Stimulated activated CD4-positive, alpha-beta T cell treated with anti-CD3 and anti-CD28 coated beads, Interleukin-1b, Interleukin-23, amount 100 ng/mL, for 24 hours (primary cell): ENCODE measurements around the gene KIAA1549.
A peak's percentile ranks its signal among the peaks of the same experiment; 100 is the strongest.

Experiments used
- DNase-seq, 4 experiments: peaks; one replicate each; pipeline ENCODE4 v3.0.0-alpha.2; 2020; ENCODE audit warnings: low read depth in 4 of 4, low spot score in 1 of 4

Gene KIAA1549

DNA sequence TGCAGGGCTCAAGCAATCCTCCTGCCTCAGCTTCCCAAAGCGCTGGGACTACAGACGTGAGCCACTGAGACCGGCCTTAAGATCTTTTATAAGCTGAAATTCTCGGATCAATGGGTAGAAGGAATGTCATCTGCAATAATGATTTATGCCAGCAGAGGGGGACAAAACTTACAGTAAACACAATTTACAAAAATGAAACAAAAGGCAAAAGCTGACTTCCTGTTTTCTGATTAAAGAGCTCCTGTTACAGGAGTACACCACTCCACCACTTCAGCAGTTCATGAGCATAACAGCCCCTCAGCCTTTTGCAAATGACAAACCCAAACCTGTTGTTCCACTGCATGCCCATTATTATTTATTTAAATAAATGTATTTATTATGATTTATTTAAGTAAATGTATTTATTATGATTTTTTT, 94.7 kb downstream of the KIAA1549 start:
- DNase-seq = peak in 1 of 4 experiments; percentile 44

DNA sequence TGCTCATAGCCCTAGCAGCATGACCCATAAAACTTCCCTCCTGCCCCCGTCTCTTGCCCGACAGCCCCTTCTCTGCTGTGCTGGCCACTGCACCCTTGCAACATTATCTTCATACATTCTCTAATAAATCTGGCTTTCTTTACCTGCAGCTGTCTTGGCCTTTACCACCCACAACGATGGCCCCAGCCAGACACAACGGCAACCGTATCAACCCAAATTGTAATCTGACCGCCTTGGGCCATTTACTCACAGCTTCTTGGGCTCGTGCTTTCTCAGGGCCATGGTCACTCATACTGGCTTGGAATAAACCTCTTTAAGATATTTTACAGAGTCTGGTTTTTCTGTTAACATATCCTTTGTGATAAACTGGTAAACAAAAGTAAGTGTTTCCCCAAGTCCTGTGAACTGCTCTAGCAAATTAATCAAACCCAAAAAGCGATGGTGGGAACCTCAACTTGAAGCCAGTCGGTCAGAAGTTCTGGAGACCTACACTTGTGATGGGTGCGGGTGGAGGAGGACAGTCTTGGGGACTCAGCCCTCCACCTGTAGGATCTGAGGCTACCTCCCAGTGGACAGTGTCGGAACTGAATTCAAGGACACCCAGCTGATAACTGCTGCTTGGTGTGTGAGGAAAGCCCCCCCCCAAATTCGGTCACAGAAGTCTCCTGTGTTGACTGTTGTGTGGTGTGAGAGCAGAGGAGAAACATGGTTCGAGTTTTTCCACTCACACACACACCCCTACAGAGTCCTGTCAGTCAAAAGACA, 95.6 kb downstream of the KIAA1549 start:
- no peak for DNase-seq

DNA sequence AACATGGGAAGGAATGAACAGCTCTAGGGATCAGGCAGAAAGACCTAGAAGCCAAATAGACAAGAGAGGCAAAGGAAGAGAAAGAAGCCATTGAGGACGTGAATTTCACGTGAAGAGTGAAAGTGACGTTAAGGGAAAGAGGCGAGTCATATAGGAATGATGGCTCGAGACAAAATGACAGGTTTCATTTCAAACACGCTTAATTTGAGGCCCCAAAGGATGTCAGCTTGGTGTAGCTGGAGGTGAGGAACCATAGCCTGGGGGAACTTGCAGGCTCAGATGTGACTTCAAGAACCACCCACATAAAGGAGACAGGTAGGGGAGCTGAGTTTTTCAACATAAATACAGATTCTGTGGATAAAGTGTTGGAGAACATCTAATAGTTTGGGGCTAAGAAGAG, 98.9 kb downstream of the KIAA1549 start:
- no peak for DNase-seq

DNA sequence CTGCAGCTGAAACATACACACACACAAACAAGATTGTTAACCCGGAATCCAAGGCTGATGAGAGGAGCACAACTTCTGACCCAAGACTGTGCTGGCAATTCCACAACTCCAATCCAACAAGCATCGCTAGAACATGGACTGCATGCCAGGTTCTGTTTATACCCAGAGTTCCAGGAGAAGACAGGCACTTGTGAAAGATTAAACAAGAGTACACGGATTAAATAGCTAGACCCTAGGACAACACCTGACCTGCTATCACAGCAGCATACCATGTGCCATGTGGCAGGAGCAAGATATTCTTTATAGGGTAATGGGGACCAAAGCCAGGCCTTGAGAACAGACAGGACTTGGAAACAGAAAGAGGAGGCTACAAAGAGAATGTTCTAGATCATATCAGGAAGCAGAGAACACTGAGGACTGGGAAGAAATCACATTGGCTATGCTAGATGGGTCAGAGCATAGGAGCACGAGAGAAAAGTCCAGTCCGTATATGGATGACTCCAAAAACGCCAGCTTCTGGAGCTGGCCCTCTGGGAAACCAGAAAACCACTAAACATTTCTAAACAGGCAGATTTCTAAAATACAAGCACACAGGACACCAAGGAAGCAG, 99.5 kb downstream of the KIAA1549 start:
- no peak for DNase-seq

DNA sequence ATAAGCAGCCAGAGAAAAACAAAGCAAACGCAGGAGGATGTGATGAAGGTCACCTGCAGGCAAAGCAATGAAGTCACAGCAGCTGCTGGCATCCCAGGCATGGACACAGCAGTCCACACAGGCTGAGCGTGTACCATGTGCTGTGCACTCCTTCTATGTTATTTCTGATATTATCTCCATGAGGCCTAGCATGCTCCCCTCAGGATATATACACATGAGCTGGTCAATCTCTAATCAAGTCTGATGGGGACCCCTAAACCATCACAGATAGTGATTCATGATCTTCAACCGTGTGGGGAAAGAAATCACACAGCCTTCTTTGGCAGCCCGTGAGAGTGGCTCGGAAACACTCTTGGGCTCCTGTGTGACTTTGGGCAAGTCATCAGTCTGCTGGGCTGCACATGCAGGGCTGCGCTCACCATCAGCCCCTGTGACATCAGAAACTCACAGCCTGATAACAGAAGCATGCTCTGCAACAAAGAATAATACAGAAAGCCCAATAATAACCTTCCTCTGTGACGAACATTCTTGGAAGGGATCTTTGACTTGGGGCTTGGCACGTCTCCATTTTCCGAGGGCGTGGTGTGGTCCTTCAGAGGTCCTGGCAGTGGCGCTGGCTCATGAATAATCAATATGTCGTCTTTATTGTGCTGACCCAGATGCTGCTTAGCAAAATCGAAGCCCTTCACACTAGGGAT, 100.2 kb downstream of the KIAA1549 start:
- DNase-seq = no peak

DNA sequence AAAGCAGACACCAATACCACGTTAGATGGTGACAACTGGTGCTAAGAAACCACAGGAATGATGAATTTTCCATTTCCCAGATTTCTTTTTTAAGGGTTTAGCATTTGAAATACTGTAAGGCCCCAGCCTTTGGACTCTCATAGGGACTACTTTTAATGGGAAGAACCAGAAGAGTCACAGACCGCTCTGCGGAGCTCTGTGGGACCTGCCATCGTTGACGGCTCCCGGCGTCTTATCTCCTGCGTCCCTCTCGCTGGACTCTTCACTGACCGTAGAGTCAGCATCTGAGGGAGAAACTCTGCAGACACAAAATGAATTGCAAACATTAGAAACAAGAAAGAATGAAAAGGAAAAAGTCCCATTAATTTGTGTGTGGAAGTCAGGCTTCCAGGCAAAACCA, 101.8 kb downstream of the KIAA1549 start:
- no peak for DNase-seq

DNA sequence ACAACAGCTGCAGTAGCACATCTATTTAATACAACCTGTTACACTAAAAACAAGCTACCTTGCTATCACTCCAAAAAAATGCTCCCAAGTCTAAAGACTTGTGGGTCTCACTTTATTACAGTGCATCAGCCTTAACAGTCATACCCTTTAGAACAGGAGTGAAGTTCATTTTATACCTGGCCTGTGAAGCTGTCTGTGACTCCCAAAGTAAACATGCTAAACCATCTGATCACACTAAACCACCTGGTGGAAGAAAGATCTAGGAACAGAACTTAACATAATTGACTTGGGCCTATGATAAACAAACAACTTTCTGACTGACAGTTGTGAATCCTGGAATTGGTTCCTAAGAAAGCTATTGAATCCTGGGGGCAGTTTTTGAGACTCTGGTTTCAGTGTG, 102.3 kb downstream of the KIAA1549 start:
- no peak for DNase-seq

DNA sequence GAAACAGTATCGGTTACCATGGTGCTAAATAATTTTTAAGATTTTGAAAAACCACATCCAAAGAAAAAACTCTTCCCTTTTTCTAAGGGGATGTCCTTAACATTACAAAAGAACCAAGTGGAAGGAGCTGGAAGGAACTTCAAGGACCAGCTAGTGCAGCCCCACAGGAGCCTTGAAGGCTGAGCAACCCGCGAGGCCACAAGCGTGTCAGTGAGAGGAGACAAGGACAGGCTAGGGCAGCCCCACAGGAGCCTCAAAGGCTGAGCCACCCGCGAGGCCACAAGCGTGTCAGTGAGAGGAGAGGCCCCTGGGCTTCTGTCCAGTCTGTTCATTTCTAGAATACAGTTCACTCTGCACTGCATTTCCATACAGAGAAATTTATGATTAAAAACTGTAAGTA, 103.1 kb downstream of the KIAA1549 start:
- DNase-seq = no peak

DNA sequence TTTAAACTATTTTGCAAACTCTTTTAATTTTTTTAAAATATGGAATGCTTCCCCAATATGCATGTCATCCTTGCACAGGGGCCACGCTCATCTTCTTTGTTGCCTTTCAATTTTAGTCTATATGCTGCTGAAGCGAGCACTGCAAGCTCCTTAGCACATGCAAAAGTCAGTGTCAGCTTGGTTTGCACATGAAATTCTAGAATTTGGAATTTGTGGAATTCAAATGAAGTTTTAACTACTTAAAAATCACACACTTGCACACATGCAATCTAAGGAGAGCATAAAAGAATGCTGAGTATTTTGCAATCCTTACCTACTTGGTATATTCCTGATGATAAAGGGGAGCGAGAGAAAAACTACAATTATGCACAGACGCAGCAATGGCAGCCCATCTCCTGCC, 104.9 kb downstream of the KIAA1549 start:
- DNase-seq = no peak

DNA sequence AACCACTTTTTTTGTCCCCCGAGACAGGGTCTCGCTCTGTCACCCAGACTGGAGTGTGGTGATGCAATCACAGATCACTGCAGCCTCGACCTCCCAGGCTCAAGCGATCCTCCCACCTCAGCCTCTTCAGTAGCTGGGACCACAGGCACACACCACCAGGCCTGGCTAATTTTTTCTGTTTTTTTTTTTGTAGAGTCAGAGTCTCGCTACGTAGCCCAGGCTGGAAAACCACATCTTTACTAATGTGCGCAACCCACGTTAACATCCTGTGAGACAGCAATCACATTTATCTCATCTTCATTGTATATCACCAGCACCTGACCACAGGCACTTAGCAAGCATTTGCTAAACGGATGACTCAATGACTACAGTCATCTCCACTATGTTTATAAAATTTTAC, 105.4 kb downstream of the KIAA1549 start:
- DNase-seq = peak in 3 of 4 experiments; percentile 24 to 37 (median 30)

DNA sequence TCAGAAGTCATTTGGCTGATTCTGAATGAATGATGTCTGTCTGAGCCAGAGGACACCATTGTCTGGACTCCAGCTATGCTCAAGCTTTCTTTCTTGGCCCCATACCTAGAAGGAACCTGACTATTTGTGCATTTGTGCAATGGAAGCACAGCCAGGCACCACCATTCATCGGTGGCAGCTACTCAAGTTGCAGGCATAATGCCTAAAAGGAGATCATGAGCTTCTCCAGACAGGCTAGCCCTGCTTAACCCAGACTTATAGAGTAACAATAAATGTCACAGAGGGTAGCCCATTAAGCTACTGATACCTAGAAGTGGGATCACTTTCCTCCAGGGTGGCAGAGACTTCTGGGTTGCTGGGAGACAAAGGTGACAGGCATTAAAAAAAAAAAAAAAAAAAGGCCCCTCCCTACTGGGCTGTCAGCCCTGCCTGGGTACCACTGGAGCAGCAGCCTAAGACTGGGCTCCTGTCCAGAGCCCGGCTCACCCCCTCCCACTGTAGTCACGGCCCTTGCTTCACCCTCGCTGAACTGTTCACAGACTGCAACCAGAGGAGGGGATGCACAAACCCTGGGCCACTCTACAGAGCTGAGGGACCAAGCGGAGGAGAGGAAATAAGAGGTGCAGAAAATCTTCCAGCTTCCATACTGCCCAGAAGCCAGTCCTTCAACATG, 107.8 kb downstream of the KIAA1549 start:
- DNase-seq = no peak

DNA sequence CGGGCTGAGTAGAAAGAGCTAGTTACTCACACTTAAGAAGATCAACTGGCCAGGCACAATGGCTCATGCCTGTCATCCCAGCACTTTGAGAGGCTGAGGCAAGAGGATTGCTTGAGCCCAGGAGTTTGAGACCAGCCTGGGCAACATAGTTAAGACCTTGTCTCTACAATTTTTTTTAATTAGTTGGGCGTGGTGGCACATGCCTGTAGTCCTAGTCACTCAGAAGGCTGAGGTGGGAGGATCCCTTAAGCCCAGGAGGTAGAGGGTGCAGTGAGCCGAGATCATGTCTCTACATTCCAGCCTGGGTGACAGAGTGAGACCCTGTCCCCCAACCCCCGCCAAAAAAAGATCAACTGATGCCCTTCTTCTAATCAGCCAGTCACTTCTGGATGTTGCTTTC, 108.6 kb downstream of the KIAA1549 start:
- no peak for DNase-seq

DNA sequence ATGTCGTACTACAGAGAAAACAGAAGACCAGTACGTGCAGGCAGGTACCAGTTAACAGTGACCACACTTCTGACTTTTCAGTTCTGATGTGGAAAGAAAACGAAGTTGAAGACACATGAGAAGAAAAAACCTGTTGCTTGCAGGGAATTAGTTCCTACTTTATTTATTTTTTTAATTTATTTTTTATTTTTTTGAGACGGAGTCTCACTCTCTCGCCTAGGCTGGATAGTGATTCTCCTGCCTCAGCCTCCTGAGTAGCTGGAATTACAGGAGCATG, 109.4 kb downstream of the KIAA1549 start:
- DNase-seq = no peak

DNA sequence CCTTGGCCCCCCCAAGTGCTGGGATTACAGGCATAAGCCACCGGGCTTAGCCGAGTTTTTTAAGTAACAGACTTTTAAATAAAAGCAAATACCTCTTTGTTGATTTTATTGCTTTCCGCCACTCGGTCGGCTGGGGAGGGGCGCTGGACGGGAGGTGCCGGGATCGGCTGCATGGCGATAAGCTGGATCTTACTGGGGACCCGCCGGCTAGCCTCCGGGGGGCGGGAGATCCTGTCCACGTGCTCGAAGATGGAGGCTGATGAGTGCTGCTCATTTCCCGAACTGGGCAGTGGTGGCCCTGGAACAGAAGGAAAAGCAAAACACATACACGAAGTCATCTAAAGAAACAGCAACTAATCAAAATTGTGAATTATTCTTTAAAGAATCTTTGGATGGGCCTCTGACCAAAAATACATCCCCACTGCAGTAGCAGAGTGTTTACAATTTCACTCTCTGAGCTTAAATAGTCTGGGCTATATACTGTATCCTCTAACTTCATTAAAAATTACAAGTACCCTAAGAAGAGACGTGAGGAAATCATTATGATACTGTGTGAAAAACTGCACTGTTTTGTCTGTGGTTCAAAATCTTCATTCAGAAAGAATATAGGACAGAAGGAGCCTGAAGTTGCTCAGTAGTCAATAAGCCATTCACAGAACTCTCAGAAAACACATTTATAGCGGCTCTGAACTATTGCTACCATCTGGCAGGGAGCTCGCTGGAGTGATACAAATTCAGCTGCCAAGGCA, 110.0 kb downstream of the KIAA1549 start:
- DNase-seq = no peak

DNA sequence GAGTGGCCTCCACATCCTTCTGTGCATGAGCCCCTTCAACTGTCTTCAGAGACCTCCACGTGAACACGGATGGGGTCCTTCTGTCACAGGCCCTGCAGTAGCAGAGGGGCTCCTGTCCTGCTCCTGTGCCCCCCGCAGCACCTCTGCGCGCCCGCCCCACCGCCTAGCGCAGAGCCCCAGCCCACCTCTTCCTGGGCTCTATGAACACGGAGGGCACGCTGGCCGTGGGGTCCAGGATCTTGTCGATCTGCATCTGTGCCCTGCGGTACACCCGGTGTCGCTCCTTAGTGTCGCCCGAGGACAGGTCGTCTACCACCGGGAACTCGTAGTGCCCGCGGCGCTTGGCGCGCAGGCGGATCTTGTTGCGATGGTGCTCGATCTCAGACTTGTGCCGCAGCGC, 111.8 kb downstream of the KIAA1549 start:
- DNase-seq = no peak

DNA sequence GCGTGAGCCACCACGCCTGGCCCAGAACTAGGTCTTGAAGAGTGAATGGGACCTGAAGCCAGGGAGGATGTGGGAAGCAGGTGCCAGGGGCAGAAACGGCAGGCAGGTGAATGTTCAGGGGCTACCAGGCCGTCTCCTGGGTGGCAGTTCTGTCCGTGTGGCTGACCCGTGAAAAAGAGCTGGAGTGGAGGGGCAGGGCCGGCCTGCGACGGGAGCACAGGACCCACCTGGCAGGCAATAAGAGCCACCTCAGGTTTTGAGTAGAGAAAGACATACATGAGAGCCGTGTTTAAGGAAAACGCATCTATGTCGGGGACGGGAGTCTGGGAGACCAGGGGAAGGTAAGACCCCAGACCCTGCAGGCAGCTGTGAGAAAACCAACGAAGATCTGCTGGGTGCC, 112.5 kb downstream of the KIAA1549 start:
- DNase-seq = no peak

DNA sequence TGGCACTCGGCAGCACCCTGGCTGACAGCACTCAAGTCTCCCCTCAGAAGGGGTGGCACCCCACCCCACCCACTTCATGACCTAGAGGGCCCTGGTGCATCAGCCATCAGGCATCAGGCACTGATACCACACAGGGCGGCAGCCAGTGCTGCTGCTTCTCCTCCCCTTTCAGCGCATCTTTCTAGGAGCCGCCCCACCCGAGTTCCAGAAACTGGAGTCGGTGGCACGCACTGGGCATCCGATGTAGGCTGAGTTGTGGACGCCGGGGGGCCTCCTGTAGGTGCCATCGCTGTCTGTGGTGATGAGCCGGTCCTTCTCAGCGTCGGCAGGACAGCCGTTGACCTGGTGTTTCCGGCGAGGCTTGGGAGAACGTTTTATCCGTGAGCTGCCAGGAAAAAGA, 113.4 kb downstream of the KIAA1549 start:
- no peak for DNase-seq

DNA sequence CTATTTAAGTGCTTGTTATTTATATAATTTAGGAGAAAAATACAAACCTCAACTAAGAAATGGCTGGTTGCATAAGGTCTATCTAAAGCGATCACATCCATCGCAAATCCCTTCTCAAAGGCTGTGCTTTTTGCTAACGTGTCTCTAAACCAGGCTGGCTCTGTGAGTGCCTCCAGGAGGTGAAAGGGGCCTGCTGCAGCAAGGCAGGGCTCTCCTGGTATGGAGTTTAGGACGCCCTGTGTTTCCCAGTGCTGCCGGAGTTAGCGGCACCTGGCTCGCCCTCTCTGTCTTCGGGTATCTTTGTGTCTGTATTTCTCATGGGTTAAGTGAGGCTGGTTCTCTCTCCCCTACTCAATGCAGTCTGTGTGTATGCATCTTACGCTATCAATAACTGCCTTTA, 114.8 kb downstream of the KIAA1549 start:
- no peak for DNase-seq

DNA sequence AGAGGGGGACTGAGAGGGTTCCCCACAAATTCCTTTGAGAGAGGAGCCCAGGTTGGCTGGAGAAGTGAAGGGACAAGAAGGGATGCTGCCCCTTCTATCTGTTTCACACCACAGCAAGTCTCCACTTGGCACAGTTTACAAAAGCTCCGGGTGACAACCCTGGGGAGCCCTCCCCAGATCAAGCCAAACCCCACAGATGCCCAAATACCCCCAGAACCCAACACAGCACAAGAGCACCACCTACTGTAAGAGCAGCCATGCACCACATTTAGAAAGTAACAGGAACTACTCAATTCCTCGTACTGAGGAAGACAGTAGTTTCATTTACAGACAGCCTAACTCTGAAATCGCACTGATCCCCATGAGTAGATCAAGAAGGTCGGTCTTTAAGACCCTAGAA, 115.3 kb downstream of the KIAA1549 start:
- no peak for DNase-seq

DNA sequence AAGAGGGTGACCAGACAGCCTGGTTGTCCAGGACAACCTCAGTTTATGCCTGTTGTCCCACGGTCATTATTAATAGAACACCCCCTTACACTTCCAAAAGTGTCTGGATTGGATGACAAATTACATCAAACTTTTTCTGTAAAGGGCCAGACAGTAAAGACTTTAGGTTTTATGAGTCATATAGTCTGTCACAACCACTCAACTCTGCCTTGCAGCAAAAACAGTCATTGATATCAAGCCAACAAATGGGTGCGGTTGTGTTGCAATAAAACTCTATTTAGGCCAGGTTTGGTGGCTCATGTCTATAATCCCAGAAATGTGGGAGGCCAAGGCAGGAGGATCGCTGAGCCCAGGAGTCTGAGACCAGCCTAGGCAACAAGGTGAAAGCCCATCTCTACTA, 116.5 kb downstream of the KIAA1549 start:
- no peak for DNase-seq

DNA sequence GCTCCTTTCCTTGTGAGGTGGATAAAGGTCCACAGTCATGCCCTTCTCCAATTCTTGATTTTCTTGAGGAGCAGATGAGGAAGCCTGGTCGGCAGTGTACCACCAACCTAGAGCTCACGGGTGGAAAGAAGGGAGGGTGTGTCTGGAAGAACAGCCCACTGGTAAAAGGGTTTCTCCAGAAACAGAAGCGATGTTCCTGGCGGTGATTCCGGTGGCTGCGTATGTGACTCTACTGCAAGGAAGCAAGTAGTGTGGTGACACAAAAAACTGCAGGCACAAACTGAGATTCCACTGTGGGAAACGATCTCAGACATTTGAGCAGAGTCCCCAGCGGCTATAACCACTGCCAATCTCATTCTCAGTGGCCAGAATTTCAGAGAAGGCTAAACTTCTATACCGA, 117.3 kb downstream of the KIAA1549 start:
- DNase-seq = no peak
